Stimulated activated CD4-positive, alpha-beta T cell treated with anti-CD3 and anti-CD28 coated beads, Interleukin-4, amount 100 ng/mL, for 48 hours (primary cell): ENCODE data around the gene TYW3.

Experiments
- DNase-seq, 2 donors: peaks; one replicate each; pipeline ENCODE4 v3.0.0-alpha.2; 2020; ENCODE audit warnings: low read depth in 2 of 2

Gene TYW3

GRCh38 chr1:74732960-74733603 is at the start of gene TYW3, which contains the start of gene CRYZ:
TSS of gene TYW3 (plus strand) at chr1:74733152. CDS start at chr1:74733245, 93 bp downstream.
TSS of gene CRYZ (minus strand) at chr1:74733050. CDS start at chr1:74724821, 8,229 bp downstream.
- DNase-seq: peak; percentile 69 to 82

GRCh38 chr1:74683656-74684055 is 49.3 kb upstream of the TYW3 start:
- no peak for DNase-seq

- DNase-seq: no peak
These were observed 48.7 kb upstream of the TYW3 start for GRCh38 chr1:74684301-74684700.

- no peak for DNase-seq
These were observed 46.0 kb upstream of the TYW3 start for GRCh38 chr1:74686928-74687327.

- peak in 1 of 2 donors; percentile 9 for DNase-seq
These were observed 43.2 kb upstream of the TYW3 start for GRCh38 chr1:74689621-74690363.

GRCh38 chr1:74690364-74690696 is 42.6 kb upstream of the TYW3 start:
- no peak for DNase-seq

- no peak for DNase-seq
These were observed 42.0 kb upstream of the TYW3 start for GRCh38 chr1:74690909-74691308.

GRCh38 chr1:74693473-74693872 is 39.5 kb upstream of the TYW3 start:
- no peak for DNase-seq

GRCh38 chr1:74697832-74698231 is 35.1 kb upstream of the TYW3 start:
- DNase-seq: no peak

- no peak for DNase-seq
These were observed 33.6 kb upstream of the TYW3 start for GRCh38 chr1:74699331-74699730.

- no peak for DNase-seq
These were observed 29.4 kb upstream of the TYW3 start for GRCh38 chr1:74703386-74704182.

- no peak for DNase-seq
These were observed 20.1 kb upstream of the TYW3 start for GRCh38 chr1:74712881-74713280.

- no peak for DNase-seq
These were observed 19.1 kb upstream of the TYW3 start for GRCh38 chr1:74713849-74714248.

- DNase-seq: no peak
These were observed 18.3 kb upstream of the TYW3 start for GRCh38 chr1:74714429-74715235.

GRCh38 chr1:74715236-74715502 is 17.8 kb upstream of the TYW3 start:
- no peak for DNase-seq

GRCh38 chr1:74715806-74716205 is 17.1 kb upstream of the TYW3 start:
- no peak for DNase-seq

GRCh38 chr1:74716822-74717221 is 16.1 kb upstream of the TYW3 start:
- DNase-seq: no peak

- no peak for DNase-seq
These were observed 15.3 kb upstream of the TYW3 start for GRCh38 chr1:74717626-74718025.

- no peak for DNase-seq
These were observed 6.9 kb upstream of the TYW3 start for GRCh38 chr1:74726063-74726462.

GRCh38 chr1:74728736-74729135 is 4.2 kb upstream of the TYW3 start:
- DNase-seq: no peak

- no peak for DNase-seq
These were observed 3.0 kb upstream of the TYW3 start for GRCh38 chr1:74729741-74730478.
